GM21619 (cell line): Measurements from ENCODE around the gene QRICH1.
"Not testable (repeated sequence)": the region's sequence is repeated elsewhere in the genome, so short reads cannot be mapped to it uniquely, and the experiment has no call there.

Experiments
- ATAC-seq: cut with Tn5 transposase; IDR thresholded peaks from one replicate; pipeline ENCODE4 v1.9.1; 2021; ENCODE audit not compliant: unreplicated experiment

The QRICH1 gene

DNA sequence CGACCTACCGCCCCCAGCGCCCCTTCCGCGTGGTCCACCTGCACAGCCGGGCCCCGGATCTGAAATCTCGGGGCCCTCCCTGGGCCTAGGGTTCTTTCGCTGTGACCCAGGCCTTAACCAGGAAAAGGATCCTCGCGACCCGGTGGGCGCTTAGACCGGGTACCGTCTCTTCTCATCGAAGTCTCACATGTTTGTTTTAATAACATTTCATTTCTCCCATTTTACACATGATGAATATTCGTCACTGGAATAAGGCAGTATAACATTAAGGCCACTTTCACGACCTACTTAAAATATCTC lies 75.2 kb downstream of the QRICH1 start:
- no peak for ATAC-seq

- no peak for ATAC-seq
These were observed 75.7 kb downstream of the QRICH1 start, which contains the start of gene DALRD3 for GRCh38 chr3:49017971-49018706. Gene DALRD3, minus strand, starts transcription at chr3:49018580. Its CDS starts 16 bp downstream, at chr3:49018564.

DNA sequence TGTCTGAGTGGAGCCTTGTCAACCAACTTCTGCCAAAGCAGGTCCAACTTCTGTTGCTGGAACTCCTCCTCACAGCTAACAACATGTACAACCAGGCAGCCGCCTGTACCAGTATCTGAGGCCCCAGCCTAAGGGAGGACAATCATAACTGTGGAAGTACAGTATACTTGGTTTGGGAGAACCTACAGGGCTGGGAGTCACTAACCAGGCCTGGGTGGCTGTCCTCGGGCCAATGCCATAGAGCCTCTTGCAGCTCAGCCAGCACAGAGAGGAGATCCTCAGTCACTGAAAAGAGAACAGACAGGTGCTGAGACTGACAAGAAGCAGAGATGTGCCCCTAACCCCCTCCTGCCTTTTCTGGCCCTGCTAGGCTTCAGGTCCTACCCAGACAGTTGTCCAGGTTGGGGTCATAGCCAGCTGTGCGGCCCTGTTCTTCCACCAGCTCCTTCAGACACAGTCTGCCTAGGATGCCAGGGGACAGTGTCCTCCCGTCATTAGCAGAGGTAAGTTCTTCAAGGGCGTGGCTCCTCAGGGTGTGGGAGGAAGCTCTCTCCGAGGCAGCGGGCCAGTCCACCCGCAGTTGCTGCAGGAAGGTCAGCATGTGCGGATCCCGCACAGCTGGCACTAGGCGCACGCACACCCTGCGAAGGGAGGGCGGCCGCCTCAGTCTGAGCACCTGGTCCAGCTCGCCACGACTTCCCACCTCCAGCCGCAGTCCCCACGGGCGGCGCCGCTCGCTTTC lies 76.5 kb downstream of the QRICH1 start:
- no peak for ATAC-seq

GRCh38 chr3:49016414-49017228 lies 77.2 kb downstream of the QRICH1 start:
- no peak for ATAC-seq

DNA sequence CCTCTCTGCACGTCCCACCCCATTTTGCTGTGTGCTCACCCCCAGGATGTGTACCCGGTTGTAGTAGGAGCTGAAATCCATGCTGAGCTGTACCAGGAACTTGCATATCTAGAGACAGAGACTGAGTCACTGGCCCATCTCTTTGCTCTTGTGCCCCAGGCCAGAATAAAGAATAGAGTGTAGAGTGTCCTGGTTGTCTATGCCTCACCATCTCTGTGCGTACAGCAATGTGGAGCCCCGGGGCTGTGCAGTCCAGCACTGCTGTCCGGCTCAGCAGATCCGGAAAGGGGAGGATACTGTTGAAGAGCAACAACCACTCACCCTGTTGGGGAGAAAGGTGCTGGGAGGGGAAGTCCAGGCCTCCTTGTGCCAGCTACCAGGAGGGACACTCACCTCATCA lies 78.1 kb downstream of the QRICH1 start:
- no peak for ATAC-seq

DNA sequence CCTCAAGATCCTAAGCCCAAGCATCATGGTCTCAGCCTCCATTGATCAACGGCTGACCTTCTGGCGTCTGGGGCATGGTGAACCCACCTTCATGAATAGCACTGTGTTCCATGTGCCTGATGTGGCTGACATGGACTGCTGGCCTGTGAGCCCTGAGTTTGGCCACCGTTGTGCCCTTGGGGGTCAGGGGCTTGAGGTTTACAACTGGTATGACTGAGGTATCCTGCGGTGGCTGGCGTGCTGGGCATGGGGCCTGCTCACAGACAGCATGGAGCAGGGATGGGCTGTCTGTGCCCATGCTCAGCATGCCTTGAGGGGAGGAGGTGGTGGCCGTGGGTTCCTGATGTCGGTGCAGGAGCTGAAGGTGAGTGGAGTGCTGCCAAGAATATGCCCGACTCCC lies 78.8 kb downstream of the QRICH1 start:
- no peak for ATAC-seq

- no peak for ATAC-seq
These were observed 79.9 kb downstream of the QRICH1 start for GRCh38 chr3:49013738-49014660.

DNA sequence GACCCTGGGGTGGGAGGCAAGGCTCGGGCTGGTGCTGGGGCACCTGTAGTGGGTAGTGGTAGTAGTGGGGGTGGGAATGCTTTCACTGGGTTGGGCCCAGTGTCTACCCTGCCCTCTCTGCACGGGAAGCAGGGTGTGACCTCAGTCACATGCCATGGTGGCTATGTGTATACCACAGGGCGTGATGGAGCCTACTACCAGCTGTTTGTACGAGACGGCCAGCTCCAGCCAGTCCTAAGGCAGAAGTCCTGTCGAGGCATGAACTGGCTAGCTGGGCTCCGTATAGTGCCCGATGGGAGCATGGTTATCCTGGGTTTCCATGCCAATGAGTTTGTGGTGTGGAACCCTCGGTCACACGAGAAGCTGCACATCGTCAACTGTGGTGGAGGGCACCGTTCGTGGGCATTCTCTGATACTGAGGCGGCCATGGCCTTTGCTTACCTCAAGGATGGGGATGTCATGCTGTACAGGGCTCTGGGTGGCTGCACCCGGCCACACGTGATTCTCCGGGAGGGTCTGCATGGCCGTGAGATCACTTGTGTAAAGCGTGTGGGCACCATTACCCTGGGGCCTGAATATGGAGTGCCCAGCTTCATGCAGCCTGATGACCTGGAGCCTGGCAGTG lies 80.6 kb downstream of the QRICH1 start:
- no peak for ATAC-seq

- ATAC-seq, result no peak
These were observed 81.3 kb downstream of the QRICH1 start for GRCh38 chr3:49012441-49013017.

GRCh38 chr3:49009396-49009795 lies 84.5 kb downstream of the QRICH1 start:
- ATAC-seq, result no peak

DNA sequence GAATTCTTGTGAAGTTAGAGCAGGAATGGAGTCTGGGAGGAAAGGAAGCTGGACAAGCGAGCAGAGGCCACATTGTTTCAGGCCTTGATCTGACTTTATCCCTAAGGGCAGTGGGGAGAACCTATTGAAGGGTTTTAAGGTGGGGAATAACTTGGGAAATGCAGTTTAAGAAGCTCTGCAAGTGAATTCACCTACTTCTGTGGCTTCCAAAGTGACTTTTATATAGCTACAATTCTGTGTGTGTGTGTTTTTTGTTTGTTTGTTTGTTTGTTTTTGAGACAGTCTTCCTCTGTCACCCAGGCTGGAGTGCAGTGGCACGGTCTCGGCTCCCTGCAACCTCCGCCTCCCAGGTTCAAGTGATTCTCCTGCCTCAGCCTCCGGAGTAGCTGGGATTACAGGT lies 85.2 kb downstream of the QRICH1 start:
- ATAC-seq, result not testable (repeated sequence)

GRCh38 chr3:49007771-49008528 lies 85.9 kb downstream of the QRICH1 start:
- peak; percentile 30 for ATAC-seq

DNA sequence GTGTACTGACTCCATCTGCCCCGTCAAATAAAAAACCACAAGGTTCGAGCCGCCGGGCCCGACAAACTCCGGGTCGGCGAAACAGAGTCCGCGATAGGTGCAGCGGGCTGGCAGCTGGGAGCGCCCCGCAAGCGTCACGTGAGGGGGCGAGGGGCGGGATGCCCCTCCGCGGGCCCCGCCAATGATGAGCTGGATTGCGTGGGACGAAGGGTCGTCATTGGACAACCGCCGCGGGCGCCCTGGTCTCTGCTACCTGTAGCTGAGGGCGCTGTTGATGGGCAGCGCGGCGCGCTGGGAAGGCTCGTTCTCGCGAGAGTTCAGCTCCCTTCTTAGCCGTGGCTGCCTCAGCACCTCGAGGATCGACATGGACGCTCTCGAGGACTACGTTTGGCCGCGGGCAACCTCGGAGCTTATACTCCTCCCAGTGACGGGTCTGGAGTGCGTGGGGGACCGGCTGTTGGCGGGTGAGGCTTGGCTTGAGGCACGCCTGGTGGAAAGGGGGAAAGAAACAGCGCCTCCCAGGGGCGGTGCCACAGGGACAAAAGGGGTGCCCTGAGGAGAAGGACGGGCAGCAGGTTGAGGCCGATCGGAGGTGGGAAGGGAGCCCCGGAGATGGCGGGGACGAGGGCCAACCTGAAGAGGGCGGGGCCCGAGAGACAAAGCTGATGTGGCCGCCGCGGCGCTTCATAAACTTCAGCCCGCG lies 86.7 kb downstream of the QRICH1 start, which contains the start of gene WDR6:
TSS of gene WDR6 (plus strand) at position 324 of the 703 bp plus-strand sequence. CDS start at position 365, 41 bp downstream.
- peak; percentile 76 for ATAC-seq

- peak; percentile 6 for ATAC-seq
These were observed 87.3 kb downstream of the QRICH1 start for GRCh38 chr3:49006408-49007067.

DNA sequence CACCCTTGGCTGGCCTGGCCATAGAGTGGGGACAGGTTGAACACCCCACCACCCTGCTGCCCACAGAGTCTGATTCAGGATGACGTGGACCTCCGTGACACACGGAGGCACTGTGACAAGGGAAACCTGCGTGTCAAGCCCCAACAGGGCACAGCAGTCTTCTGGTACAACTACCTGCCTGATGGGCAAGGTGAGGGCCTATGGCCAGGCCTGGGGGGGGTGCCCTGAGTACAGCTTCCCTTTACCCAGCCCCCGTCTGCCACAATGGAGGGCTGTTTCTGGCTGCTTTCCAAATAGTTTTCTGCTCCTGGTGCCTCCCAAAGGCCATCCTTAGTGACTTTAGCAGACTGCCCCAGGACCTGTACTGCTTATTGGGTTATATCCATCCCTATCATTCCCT lies 87.9 kb downstream of the QRICH1 start:
- ATAC-seq, result no peak

DNA sequence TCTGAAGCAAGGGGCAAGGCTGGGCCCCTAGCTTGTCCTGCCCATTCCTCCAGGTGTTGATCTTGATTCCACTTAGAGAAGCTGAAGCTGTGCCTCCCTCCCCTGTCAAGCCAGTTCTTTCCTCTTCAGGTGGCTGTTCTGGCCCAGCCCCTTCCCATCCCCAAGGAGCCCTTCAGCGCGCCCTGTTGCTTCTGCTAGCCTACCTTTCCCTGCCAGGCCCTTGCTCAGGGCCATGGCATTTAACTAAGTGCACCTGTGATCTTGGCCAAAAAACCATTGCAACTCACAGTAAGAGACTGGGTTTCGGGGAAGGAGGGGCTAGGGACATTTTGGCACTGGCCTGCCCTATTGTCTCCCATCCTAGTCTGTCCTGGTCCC lies 88.6 kb downstream of the QRICH1 start:
- no peak for ATAC-seq

GRCh38 chr3:49004352-49005302 lies 89.2 kb downstream of the QRICH1 start:
- ATAC-seq, result no peak
